ENCODE data around the gene KLF8.
"Not testable (repeated sequence)": the region's sequence is repeated elsewhere in the genome, so short reads cannot be mapped to it uniquely, and the experiment has no call there.

KLF8 gene

DNA sequence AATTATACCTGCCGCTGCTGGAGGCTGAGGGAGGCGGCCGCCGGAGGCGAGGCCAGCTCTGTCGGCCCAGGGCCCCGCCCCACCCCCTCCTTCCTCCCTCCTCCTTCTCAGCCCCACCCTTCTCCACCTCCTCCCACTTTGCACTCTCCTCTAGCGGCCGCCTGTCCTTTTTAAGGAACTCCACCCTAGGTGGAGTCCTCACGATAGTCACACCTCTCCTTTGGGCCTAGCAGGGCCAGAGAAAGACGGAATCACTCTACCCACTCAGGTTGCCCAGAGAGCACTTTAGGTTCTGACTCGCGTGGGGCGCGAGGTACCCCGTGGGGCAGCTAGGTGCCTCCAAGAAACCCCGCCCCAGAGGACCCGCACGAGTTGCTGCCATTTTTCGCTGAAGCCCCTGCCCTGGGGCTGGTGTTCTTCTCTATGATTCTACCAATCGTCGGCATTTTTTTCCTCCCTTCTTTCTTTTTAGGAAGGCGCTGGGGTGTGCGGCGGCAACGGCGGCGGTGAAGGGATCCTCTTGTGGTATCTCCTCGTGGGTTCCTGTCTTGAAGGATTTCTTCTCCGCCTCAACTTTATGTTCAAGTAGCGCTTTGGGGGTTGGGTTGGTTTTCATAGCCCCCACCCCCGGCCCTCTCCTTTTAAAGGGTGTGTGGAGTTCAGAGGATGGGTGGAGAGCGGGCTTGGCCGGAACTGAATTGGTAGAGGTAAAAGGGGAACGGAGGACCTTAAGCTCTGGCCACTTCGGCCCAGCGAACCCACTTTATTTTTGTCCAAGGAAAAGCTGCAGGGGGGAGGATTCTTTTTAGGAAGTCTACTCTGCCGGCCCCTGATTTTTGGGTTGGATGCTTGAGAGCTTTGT, at the start of gene KLF8:
TSS of gene KLF8 (plus strand) at position 136 of the 862 bp plus-strand sequence. CDS start 979 bp downstream, outside the sequence.
- Mint-ChIP-seq H3K36me3 (peaks cover 8% of the 10 kb centered on the region), H3K27ac (peak within 1 kb of the TSS; percentile 83), H3K4me3 (peak within 1 kb of the TSS; percentile 92), H3K4me1 (peaks cover 22% of the 10 kb centered on the region), H3K9me3 (no peaks in the 10 kb centered on the region), H3K27me3 (no peaks in the 10 kb centered on the region)
- DNase-seq (ENCODE audit: low spot score in 2 of 2) = peak in 1 of 2 donors; percentile 15
- ATAC-seq (ENCODE audit: low read depth) = peak; percentile 73

GRCh38 chrX:56206945-56207344, 25.2 kb upstream of the KLF8 start:
- H3K36me3 Mint-ChIP-seq = peaks cover 19% of the 10 kb centered on the region
- H3K27me3 Mint-ChIP-seq; DNase-seq (ENCODE audit: low spot score in 2 of 2); H3K9me3 Mint-ChIP-seq; H3K4me1 Mint-ChIP-seq; H3K4me3 Mint-ChIP-seq; H3K27ac Mint-ChIP-seq; ATAC-seq (ENCODE audit: low read depth): not testable (repeated sequence)

GRCh38 chrX:56211701-56212100, 20.5 kb upstream of the KLF8 start:
- Mint-ChIP-seq H3K27ac (no peak overlapping the region), H3K4me1 (no peaks in the 10 kb centered on the region), H3K27me3 (no peaks in the 10 kb centered on the region), H3K36me3 (peaks cover 13% of the 10 kb centered on the region), H3K4me3 (no peak overlapping the region), H3K9me3 (peaks cover 1% of the 10 kb centered on the region)
- no peak for ATAC-seq (ENCODE audit: low read depth)
- no peak for DNase-seq (ENCODE audit: low spot score in 2 of 2)

GRCh38 chrX:56216332-56216731, 15.8 kb upstream of the KLF8 start:
- Mint-ChIP-seq H3K4me3 (no peak overlapping the region), H3K27ac (no peak overlapping the region), H3K27me3 (no peaks in the 10 kb centered on the region), H3K36me3 (peaks cover 9% of the 10 kb centered on the region), H3K4me1 (peaks cover 2% of the 10 kb centered on the region), H3K9me3 (no peaks in the 10 kb centered on the region)
- DNase-seq (ENCODE audit: low spot score in 2 of 2) (no peak), ATAC-seq (ENCODE audit: low read depth) (no peak)

DNA sequence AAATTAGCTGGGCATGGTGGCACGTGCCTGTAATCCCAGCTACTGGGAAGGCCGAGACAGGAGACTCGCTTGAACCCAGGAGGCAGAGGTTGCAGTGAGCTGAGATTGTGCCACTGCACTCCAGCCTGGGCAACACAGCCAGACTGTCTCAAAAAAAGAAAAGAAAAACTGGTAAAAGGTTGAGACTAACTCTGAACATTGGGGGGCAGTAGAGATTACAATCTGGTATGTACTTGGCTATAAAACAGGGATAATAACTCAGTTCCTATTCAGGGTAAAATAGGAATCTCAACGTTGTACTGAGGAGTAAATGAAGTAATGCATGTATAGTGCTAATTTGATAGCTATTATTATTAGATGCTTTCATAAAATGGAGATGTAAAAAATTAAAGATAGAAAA, 12.5 kb upstream of the KLF8 start:
- H3K27ac Mint-ChIP-seq = no peak overlapping the region
- no peak for ATAC-seq (ENCODE audit: low read depth)
- H3K4me1 Mint-ChIP-seq = peaks cover 2% of the 10 kb centered on the region
- H3K9me3 Mint-ChIP-seq = no peaks in the 10 kb centered on the region
- no peaks in the 10 kb centered on the region for H3K27me3 Mint-ChIP-seq
- H3K4me3 Mint-ChIP-seq = no peak overlapping the region
- DNase-seq (ENCODE audit: low spot score in 2 of 2) = no peak
- peaks cover 9% of the 10 kb centered on the region for H3K36me3 Mint-ChIP-seq

- DNase-seq (ENCODE audit: low spot score in 2 of 2) (no peak), ATAC-seq (ENCODE audit: low read depth) (no peak)
- Mint-ChIP-seq H3K36me3 (peaks cover 5% of the 10 kb centered on the region), H3K27ac (no peak overlapping the region), H3K4me1 (peaks cover 2% of the 10 kb centered on the region), H3K9me3 (no peaks in the 10 kb centered on the region), H3K27me3 (no peaks in the 10 kb centered on the region), H3K4me3 (no peak overlapping the region)
Measured at GRCh38 chrX:56221101-56221500, 11.1 kb upstream of the KLF8 start.

DNA sequence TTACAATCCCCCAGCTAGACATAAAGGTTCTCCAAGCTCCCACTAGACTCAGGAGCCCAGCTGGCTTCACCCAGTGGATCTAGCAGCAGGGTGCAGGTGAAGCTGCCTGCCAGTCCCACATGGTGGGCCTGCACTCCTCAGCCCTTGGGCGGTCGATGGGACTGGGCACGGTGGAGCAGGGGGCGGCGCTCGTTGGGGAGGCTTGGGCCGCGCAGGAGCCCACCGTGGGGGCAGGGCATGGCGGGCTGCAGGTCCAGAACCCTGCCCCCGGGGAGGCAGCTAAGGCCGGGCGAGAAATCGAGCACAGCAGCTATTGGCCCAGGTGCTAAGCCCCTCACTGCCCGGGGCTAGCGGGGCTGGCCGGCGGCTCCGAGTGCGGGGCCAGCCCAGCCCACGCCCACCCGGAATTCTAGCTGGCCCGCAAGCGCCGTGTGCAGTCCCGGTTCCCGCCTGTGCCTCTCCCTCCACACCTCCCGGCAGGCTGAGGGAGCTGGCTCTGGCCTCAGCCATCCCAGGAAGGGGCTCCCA, 9.6 kb upstream of the KLF8 start:
- Mint-ChIP-seq H3K27ac (no peak overlapping the region), H3K27me3 (no peaks in the 10 kb centered on the region)
- no peak for ATAC-seq (ENCODE audit: low read depth)

GRCh38 chrX:56226980-56227379, 5.2 kb upstream of the KLF8 start:
- H3K27ac Mint-ChIP-seq = no peak overlapping the region
- no peak overlapping the region for H3K4me3 Mint-ChIP-seq
- ATAC-seq (ENCODE audit: low read depth) (no peak), DNase-seq (ENCODE audit: low spot score in 2 of 2) (no peak)
- no peaks in the 10 kb centered on the region for H3K27me3 Mint-ChIP-seq
- H3K4me1 Mint-ChIP-seq = peaks cover 13% of the 10 kb centered on the region
- no peaks in the 10 kb centered on the region for H3K9me3 Mint-ChIP-seq
- H3K36me3 Mint-ChIP-seq = no peaks in the 10 kb centered on the region

More for the DNA sequence above, 9.6 kb upstream of the KLF8 start:
- no peaks in the 10 kb centered on the region for H3K36me3 Mint-ChIP-seq
- H3K4me1 Mint-ChIP-seq = peaks cover 7% of the 10 kb centered on the region
- H3K9me3 Mint-ChIP-seq = no peaks in the 10 kb centered on the region
- H3K4me3 Mint-ChIP-seq = no peak overlapping the region
- no peak for DNase-seq (ENCODE audit: low spot score in 2 of 2)

DNA sequence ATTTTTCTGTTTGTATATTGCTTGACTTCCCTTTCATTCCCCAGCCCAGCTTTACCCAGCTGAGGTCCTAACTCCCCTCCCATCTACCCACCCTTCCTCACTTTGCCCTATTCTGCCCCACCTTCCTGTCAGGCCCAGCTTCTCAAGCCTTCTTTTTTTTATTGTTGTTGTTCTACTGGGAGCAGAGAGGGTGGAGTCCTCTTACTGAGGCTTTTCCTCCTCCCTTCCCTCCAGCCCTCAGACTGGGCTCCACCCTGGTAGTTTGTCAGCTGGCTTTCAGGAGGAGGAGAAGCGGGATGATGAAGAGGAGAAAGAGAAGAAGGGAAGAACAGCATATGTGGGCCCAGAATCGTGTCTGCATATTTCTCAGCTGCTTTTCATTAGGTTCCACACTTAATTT, 3.2 kb upstream of the KLF8 start:
- ATAC-seq (ENCODE audit: low read depth) (no peak), DNase-seq (ENCODE audit: low spot score in 2 of 2) (no peak)
- Mint-ChIP-seq H3K4me1 (peaks cover 13% of the 10 kb centered on the region), H3K36me3 (no peaks in the 10 kb centered on the region), H3K9me3 (no peaks in the 10 kb centered on the region), H3K27me3 (no peaks in the 10 kb centered on the region), H3K27ac (peak overlapping the region; percentile 6), H3K4me3 (no peak overlapping the region)

GRCh38 chrX:56231537-56232090, 542 bp upstream of the KLF8 start:
- peaks cover 24% of the 10 kb centered on the region for H3K4me1 Mint-ChIP-seq
- no peaks in the 10 kb centered on the region for H3K9me3 Mint-ChIP-seq
- peak overlapping the region; percentile 83 for H3K27ac Mint-ChIP-seq
- ATAC-seq (ENCODE audit: low read depth) (no peak), DNase-seq (ENCODE audit: low spot score in 2 of 2) (no peak)
- H3K27me3 Mint-ChIP-seq = no peaks in the 10 kb centered on the region
- peak overlapping the region; percentile 92 for H3K4me3 Mint-ChIP-seq
- H3K36me3 Mint-ChIP-seq = peaks cover 8% of the 10 kb centered on the region

- Mint-ChIP-seq H3K9me3 (no peaks in the 10 kb centered on the region), H3K27ac (peak overlapping the region; percentile 83), H3K4me1 (peaks cover 22% of the 10 kb centered on the region), H3K4me3 (peak overlapping the region; percentile 92), H3K27me3 (no peaks in the 10 kb centered on the region), H3K36me3 (peaks cover 8% of the 10 kb centered on the region)
- ATAC-seq (ENCODE audit: low read depth) = peak; percentile 30
- no peak for DNase-seq (ENCODE audit: low spot score in 2 of 2)
Measured at GRCh38 chrX:56233100-56233499, 944 bp downstream of the KLF8 start.

DNA sequence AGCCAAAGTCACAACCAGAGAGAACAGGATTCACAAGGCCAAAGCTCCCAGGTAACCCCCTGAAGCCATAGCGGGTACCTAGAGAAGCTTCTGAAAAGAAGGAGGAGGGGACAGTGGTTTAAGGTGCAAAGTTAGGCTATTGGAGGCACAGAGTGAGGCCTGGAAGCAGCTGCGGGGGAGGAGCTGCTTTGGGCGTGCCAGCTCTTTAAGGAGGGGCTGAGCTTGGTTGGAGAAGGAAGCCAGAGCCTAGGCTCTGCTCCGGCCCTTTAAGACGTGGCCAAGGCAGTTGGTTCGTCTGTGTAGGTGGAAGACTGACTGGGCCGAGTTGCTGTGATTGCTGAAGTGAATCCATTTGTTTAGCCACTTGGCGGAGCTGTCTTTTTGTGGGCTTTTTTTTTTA, 1.5 kb downstream of the KLF8 start:
- DNase-seq (ENCODE audit: low spot score in 2 of 2) = no peak
- Mint-ChIP-seq H3K36me3 (peaks cover 8% of the 10 kb centered on the region), H3K27me3 (no peaks in the 10 kb centered on the region), H3K9me3 (no peaks in the 10 kb centered on the region), H3K4me3 (peak overlapping the region; percentile 92), H3K27ac (peak overlapping the region; percentile 83), H3K4me1 (peaks cover 22% of the 10 kb centered on the region)
- ATAC-seq (ENCODE audit: low read depth) = peak; percentile 70

- Mint-ChIP-seq H3K4me1 (peaks cover 7% of the 10 kb centered on the region), H3K9me3 (no peaks in the 10 kb centered on the region), H3K27ac (no peak overlapping the region), H3K4me3 (no peak overlapping the region), H3K36me3 (peaks cover 11% of the 10 kb centered on the region), H3K27me3 (no peaks in the 10 kb centered on the region)
- peak; percentile 66 for ATAC-seq (ENCODE audit: low read depth)
- DNase-seq (ENCODE audit: low spot score in 2 of 2) = peak; percentile 39 to 41
Measured at GRCh38 chrX:56248492-56248891, 16.3 kb downstream of the KLF8 start.

DNA sequence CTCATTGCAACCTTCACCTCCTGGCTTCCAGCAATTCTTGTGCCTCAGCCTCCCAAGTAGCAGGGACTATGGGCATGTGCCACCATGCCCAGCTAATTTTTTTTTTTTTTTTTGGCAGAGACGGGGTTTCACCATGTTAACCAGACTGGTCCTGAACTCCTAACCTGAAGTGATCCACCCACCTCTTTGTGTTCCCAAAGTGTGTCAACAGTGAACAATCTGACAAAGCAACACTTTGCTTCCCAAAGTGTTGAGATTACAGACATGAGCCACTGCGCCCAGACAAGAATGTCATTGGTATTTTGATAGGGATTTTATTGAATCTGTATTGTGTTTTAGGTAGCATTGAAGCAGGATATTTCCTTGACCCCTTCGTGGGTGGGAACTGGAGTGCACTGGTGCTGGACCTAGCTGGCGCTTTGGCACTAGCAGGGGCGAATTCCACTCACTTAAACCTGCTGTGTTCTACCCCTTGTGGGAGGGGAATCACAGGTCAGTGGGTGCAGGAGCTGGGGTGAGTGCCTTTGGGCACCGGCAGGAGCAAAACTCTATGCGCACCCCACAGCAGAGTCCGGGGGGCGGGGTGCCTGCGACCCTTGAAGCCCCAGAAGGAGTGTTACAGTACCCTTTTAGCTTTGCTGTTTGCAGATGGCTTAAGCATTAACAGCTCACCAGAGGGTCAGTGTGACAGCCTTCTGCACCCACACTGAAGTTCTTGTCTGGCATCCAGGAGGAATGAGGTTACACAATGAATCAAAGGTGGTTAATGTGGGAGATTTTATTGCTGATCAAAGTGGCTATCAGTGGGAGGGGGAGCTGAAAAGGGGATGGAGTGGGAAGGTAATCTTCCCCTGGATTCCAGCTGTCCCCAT, 21.9 kb downstream of the KLF8 start:
- H3K4me1 Mint-ChIP-seq = peaks cover under 1% of the 10 kb centered on the region
- H3K27me3 Mint-ChIP-seq = no peaks in the 10 kb centered on the region
- ATAC-seq (ENCODE audit: low read depth) (no peak), DNase-seq (ENCODE audit: low spot score in 2 of 2) (no peak)
- peaks cover 8% of the 10 kb centered on the region for H3K36me3 Mint-ChIP-seq
- no peaks in the 10 kb centered on the region for H3K9me3 Mint-ChIP-seq
- no peak overlapping the region for H3K4me3 Mint-ChIP-seq
- H3K27ac Mint-ChIP-seq = no peak overlapping the region
